Right lobe of liver (tissue), 4 donors: ENCODE results near the gene ABLIM3.

Experiments used
- CTCF ChIP-seq, 4 donors: fragments of 200-600 bp in 3 of 4; fragments of 450-650 bp in 1 of 4; IDR thresholded peaks; one replicate each; pipeline versions ENCODE4 v1.5.1 to v1.8.0; 2016 to 2022; ENCODE audit warnings: antibody characterized with exemption in 4 of 4, mild to moderate bottlenecking in 2 of 4
- POLR2A ChIP-seq: fragments of 450-650 bp; IDR thresholded peaks from one replicate; pipeline ENCODE4 v1.6.1; 2017; ENCODE audit warnings: antibody characterized with exemption, mild to moderate bottlenecking
- donor health status: DM: no; HTN: no; CAD: no.
- donor health status: DM: no; HTN: no; CAD: no.
- donor health status: DM: no; HTN: yes; CAD: no.

- TF ChIP-seq CTCF (IDR thresholded peaks at IDR 0.05) (no peak), POLR2A (no peak)
Measured at GRCh38 chr5:149257889-149258705, 116.8 kb downstream of the ABLIM3 start.
